ENCODE results near the gene FOXD4L3. TPM values are rescaled to one million over a fixed set of nuclear protein-coding genes. Genes with fewer than 3 reads are reported as not detected.
"Not testable (repeated sequence)": the region's sequence is repeated elsewhere in the genome, so short reads cannot be mapped to it uniquely, and the experiment has no call there.

FOXD4L3 gene
- not detected for polyA plus RNA-seq (ENCODE audit: insufficient read length)
- long read RNA-seq, donor 1: 0 reads
- long read RNA-seq, donor 2: 0 reads
- long read RNA-seq, donor 3: 0 reads
- long read RNA-seq, donor 4: 0 reads
- long read RNA-seq, donor 5, partial matches to known transcripts: 0 of 1 reads
- long read RNA-seq, donor 5, other reads (novel, unspliced or antisense): 0 of 1 reads
- long read RNA-seq, donor 6, partial matches to known transcripts: 0 of 1 reads
- long read RNA-seq, donor 6, other reads (novel, unspliced or antisense): 0 of 1 reads
- long read RNA-seq, donor 7, partial matches to known transcripts: 0 of 1 reads
- long read RNA-seq, donor 7, other reads (novel, unspliced or antisense): 0 of 1 reads
- long read RNA-seq, donor 8: 0 reads

DNA sequence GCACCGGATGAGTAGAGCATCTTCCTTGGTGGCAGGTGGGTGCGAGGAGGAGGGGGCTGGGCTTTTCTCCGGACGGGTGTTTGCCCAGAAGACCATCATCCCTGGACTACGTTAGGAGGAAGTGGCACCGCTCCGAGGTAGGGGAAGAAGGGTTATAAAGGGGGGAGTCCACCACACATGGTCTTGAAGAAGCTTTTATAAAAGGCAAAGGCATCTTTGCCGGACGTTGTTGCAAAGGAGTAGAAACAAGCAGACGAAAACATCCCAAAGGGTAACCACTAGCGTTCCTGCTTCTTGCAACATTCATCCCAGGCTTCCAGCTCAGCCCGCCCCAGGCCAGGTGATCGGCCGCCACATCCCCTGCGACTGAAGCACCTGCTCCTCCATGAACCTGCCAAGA lies at the start of gene FOXD4L3:
TSS of gene FOXD4L3 (plus strand) at position 301 of the 400 bp plus-strand sequence. CDS start at position 386, 85 bp downstream.
- DNase-seq: not testable (repeated sequence)

DNA sequence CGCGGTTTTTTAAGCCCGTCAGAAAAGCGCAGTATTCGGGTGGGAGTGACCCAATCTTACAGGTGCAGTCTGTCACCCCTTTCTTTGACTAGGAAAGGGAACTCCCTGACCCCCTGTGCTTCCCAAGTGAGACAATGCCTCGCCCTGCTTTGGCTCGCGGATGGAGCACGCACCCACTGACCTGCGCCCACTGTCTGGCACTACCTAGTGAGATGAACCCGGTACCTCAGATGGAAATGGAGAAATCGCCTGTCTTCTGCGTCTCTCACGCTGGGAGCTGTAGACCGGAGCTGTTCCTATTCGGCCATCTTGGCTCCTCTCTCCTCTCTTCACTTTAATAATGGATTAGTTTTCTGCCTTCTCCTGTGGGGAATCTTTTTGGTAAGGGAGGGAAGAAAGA lies 21.6 kb upstream of the FOXD4L3 start:
- not testable (repeated sequence) for DNase-seq

DNA sequence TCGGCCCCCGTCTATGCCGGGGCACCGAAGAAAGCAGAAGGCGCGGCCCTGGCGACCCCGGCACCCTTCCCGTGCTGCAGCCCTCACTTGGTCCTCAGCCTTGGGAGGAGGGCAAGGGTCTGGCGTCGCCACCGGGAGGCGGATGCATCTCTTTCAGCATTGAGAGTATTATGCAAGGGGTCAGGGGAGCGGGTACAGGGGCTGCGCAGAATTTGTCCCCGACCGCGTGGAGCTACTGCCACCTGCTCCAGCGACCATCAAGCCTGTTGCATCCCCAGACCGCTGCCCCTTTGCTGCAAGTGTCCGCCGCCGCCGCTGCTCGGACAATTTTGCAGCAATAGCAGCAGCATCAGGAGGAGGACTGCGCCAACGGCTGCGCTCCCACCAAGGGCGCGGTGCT lies 1.1 kb downstream of the FOXD4L3 start:
- DNase-seq: not testable (repeated sequence)

DNA sequence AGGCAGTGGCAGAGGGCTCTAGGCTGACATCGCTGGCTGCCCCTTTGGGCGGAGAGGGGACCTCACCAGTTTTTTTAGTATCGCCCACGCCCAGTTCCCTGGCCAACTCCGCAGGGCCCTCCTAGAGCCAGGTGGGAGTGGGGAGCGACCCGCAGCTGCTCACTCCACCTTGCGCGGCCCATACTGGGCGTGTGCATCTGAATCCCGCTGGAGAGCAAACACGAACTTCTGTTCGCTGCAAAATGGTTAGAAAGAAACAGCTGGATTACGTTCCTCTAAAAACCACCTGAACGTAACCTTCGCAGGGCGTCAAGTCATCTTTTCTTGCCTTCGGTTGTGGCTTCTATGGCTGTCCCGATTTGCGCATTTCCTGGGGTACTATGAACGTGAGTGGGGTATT lies 1.5 kb downstream of the FOXD4L3 start:
- DNase-seq: not testable (repeated sequence)

DNA sequence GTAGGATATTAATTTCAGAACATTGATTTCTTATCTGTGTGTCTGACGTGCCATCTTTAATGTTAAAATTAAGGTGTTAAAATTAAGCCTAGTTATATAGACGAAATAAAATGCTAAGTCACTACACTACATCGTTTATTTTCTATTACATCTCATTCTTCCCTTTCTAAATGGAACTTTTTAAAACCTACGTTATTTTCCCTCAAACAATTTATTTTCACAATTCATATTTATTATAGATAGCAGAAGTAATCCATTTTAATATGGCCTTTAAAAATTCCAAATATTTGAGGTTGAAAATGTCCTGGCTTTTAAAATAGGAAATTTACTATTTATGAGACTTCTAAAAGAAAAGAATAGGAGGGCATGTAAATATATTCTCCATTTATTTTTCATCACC lies 2.1 kb downstream of the FOXD4L3 start:
- not testable (repeated sequence) for DNase-seq

DNA sequence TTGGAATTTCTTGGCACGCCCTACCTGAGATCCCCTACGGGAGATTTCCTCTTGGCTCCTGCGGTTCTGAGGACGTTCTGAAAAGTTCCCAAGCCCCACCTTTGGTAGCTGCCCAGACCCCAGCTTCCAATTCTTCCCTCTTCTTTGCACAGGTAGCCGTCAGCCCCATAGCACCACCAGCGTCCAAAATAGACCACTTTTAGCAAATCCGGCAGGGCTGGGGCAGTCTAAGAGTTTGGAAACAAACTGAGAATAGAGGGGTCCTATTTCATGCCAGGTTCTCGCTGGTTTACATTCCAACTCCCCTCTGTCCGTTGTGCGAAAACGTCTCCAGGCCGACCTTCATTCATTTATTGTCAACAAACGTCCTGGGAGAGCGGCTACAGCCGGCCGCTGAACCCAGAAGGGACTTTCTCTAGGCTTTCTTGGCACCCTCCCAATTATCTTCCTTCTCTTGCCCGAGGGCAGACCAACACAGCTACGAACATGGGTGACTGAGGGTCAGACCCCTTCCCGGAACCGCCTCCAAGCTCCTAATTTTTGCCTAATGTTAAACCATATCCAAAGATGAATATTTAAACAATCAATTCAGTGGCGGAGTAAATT lies 3.1 kb downstream of the FOXD4L3 start:
- DNase-seq: not testable (repeated sequence)

DNA sequence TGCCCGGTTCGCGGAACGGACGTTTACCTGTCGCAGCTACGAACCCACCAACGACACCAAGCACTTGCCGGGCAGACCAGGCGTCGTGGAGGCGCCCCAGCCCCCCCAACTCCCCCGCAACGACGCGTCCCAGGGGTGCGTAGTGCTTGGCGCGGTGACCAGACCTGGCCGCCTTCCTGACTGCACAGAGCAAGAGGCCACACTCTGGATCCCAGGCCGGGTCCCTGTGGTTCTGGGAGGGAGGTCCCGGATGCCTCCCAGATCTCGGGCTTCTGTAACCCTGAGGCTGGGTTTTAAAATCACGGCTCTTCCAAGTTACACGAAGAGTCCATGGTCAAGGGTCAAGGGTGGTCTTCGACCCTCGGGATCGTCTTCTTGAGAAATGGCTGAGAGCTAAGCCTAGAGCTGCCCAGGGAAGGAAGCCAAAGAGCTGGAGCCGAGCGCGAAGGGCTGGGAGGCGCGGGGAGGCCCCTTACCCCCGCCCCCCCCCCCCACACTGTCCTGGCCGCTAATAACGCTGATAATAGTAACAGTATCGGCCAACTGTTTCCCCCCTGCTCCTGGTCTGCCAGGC lies 3.8 kb downstream of the FOXD4L3 start:
- not testable (repeated sequence) for DNase-seq

DNA sequence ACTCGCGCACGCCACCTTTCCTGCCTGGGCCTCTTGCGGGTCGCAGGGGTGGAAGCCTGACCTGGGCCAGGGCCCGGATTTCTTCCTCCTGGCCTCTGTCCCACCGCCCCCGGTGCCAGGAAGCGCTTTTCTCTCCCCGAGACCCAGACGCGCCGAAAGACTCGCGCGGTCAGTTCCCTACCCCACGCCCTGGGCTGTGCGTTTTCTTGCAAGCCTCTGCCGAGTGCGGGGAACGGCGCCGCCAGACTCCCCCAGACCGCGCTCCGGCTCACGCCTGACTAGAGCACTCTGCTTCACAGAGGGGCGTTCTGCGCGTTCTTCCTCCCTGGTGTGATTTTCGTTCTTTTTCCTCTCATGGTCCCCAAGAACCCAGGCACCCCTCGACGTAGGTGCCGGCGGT lies 4.5 kb downstream of the FOXD4L3 start:
- not testable (repeated sequence) for DNase-seq

DNA sequence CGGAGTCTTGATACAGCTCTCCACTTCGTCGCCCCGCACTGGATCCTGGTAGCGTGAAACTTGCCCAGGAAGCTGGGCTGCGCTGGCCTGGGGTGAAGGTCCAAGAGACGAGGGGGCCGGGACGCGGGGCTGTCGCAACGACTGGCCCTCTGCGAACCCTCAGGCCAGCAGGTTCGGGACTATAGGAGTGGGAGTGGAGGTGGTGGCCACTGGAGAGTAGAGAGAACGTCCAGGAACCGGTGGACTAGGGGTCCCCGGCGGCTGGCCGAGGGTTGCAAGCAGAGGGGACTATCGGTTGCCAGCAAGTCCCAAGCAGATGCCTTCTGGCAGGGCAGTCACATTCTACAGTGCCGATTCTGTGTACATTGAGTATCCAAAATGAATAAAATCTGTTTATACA lies 5.0 kb downstream of the FOXD4L3 start:
- DNase-seq: not testable (repeated sequence)

DNA sequence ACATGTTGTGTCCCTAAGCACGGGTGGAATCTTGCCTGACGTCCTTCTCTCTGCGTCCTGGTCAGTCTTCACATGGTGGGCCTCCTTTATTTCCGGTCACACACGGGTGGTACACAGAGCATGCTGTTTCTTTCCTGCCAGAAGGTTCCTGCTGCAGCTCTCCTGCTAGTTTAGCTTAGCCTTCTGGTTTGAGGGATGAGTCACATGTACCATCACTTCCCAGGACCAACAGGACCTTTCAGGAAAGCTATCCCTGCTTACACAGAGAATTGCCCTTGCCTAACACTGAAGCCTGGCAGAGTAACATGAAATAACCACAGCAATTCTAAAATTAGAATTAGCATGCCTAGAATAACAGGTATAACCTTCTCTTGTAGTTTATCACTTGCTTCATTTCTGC lies 8.5 kb downstream of the FOXD4L3 start:
- DNase-seq: not testable (repeated sequence)

DNA sequence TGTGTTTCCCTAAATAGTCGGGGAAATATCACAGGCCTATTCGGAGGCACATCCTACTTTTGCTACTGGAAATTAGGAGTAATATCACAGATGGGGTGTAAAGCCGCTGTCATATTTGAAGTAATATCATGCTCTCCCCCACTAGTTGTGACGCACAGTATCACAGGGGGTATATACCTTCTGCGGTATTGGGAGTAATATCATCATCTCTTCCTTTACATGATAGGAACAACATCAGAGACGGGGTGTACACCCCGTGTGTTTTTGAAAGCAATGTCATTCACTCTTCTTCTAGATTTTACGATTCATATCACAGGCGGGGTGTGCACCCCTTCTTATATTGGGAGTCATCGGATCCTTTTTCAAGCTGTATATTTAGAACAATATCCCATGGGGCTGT lies 15.5 kb downstream of the FOXD4L3 start:
- not testable (repeated sequence) for DNase-seq

DNA sequence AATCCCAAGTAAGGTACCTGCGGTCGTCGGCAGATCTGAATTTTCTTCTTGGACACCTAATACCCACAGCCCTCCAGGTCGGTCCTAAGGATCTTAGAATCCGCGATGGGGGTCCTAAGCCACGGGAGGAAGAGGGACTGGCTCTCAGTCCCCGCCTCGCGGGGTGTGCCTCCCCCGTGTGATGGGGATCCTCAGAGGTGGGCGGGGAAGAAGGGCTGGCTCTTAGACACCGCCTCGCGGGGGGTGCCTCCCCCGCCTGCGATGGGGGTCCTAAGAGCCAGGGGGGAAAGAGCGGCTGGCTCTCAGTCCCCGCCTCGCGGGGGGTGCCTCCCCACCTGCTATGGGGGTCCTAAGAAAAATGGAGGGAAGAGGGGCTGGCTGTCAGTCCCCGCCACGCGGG lies 21.1 kb downstream of the FOXD4L3 start:
- not testable (repeated sequence) for DNase-seq

DNA sequence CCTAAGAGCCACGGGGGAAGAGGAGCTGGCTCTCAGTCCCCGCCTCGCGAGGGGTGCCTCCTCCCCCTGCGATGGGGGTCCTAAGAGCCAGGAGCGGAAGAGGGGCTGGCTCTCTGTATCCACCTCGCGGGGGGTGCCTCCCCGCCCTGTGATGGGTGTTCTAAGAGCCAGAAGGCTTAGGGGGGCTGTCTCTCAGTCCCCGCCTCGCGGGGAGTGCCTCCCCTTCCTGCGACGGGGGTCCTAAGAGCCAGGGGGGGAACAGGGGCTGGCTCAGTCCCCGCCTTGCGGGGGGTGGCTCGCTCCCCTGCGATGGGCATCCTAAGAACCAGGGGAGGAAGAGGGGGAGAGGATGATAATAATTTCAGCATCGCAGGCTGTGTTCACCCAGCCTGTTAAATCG lies 21.9 kb downstream of the FOXD4L3 start:
- DNase-seq: not testable (repeated sequence)

DNA sequence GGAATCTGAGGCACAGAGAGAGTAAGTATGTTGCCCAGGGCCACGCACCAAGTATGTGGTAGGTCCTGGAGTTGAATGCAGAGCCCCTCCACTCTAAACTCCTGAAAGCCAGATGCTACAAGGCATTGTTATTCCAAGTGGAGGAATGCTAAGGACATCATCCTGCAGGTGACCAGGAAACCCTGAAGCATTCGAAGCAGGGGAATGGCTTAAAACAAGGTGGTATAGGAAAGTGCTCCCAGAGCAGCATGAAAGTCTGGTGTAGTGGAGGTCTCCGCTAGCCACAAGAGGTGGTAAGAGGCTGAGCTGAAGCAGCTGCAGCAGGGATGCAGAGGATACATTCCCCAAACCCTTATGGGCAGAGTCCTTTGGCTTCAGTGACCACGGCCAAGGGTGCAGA lies 26.4 kb downstream of the FOXD4L3 start:
- DNase-seq: not testable (repeated sequence)

DNA sequence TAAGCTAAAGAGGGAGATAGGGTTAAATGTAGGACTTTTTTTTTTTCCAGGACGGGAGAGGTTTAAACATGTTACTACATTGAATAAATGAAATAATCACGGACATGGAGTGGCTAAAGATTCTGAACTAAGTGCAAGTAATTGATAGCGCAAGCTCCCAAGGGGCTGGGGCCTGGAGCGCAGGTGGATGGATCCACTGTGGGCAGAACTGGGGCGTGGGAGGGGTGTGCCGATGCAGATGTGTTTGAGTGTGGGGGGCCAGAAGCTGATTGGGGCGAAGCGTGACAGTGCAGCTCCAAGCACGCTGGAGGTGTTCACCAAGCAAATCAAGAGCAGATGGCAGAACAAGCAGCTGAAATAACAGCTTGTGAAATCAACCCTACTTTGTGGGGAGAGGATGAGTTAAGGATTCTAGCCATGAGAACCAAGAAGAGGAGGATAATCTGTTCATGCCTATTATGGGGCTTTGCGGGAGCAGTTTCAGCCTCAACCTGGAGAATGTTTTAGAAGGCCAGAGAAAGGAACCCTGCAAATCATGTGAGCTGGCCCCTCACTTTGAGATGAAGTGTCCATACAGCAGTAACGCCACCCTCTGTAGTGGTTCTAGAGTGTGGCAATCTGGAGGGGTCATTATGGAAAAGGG lies 28.0 kb downstream of the FOXD4L3 start:
- not testable (repeated sequence) for DNase-seq

DNA sequence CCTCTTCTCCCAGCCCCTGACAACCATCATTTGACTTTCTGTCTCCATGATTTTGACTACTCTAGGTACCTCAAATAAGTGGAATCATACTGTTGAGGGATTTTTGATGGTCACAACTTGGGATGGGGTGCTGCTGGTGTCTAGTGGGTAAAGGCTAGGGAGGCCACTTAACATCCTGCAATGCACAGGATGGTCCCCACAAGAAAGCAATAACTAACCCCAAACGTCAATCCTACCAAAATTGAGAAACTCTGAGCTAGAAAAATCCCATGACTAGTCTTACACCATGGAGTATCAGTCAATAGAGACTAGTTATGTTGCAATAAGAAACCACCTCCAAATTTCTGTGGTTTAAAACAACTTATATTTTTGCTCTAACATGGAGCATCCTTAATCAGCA lies 29.5 kb downstream of the FOXD4L3 start:
- not testable (repeated sequence) for DNase-seq

DNA sequence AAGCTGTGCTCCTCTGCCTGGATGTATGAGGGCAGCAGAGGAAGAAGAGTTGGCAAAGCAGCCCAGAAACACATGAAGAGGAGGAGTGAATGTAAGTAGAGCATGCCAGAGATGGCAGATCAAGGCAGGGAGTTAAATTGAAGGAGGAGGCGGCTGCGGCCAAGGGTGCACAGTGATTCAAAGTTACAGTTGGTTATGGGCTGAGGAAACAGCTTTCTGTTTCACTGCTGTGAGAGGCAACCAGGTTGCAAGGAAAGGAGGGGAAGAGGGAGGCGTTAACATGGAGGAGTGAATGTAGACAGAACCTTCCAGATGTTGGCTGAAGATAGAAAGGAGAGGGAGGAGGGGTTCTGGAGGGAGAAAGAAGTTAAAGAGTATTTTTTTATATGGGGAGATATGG lies 33.3 kb downstream of the FOXD4L3 start:
- DNase-seq: not testable (repeated sequence)

DNA sequence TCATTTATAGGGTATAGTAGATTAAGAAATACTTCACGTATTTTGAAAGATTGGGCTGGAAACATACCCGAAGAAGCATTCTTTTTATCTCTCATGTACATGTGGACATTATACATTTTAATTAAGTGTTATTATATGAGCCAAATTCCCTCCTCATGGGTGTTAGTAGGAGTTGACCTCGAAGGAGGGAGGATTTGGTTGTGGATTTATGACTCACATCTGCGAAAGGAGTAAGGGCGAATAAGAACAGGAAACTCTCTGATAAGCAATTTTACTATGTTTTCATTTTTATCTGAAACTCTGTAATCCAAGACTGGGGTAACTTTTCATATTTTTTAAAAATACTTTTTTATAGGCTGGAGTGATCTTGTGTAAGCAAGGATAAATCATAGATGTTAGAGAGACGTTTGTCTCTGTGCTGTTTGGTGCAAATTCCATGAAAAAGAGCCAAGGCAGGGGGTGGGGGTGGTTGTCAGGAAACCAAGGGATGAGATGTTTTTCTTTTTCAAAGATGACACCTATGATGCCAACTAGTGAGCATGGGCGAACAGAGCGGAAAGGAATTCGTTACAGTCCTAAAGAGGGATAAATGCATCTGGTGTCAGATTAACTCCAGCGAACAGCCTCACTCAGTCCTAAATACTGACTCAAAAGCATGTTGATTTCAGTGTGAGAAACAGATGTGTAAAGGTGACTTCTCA lies 34.1 kb downstream of the FOXD4L3 start:
- not testable (repeated sequence) for DNase-seq

DNA sequence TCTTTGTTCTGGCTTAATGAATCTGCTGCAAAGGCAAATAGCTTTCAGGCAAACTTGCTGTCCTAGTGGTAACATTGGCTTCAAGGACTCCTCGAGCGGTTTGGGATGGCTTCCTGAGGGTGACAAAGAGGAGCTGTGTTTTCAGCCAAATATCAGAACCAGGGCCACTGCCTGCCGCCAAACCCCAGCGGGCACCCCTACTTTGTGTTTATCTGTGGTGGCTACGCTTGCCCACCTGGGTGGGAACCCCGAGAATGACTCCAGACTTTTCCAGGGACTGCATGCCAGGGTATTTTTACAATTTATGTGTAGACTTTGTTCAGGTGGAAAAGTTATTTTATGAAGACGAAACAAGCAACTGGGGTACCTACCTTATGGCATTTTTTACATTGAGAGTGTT lies 35.3 kb downstream of the FOXD4L3 start:
- DNase-seq: not testable (repeated sequence)

DNA sequence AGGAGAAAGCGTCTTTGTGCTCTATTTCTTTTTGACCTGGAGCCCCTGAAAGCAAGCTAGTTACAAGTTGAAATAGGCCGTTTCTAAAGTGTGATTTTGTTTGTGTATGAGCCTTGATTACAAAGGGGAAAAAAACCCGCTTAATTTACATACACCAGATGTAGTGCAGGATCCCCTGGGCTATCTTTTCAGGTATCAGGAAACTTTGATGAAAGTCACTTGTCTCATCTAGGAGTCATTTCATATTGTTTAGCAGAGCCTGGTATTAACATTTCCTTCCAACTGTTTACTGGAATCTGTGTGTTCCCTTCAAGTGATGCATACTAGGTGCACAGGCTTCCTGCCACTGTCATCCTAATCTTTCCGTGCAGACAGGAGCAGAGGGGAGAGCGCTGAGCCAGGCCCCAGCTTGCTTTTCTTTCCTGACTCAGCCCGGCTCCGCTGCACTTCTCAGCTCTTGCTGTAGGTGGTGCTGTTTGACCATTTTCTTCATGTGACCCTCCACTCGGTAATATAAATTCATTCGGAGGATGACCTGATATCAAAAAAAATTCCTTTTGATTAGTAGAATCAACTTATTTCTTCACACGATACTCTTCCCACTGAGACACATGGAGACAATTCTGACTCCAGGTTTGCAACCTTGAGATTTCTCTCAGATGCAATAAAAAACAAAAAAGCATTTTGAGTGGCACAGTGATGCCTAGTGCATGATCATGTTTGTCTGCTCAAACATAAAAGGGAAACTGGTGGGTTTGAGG lies 39.8 kb downstream of the FOXD4L3 start:
- not testable (repeated sequence) for DNase-seq

DNA sequence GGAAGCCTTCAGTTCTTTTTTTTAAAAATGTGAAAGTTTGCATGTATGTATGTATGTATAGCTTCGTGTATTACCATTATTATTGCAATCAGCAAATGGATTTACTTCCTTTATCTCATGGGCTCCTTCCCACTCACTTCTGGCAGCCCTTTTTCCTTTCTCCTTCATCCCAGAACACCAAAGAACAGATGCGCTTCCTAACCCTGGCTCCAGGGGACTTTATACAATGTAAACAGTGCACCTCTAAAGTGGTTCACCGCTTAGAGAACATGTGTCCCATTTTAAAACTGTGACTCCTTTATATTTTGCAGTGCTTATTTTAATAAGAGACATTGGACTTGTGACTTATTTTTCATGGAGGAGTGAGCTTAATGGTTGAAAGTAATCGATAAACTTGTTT lies 40.6 kb downstream of the FOXD4L3 start:
- not testable (repeated sequence) for DNase-seq
